H1 (cell line): Measurements from ENCODE around the gene UBAC1. TPM values are rescaled to one million over a fixed set of nuclear protein-coding genes. Genes with fewer than 3 reads are reported as not detected.

Experiments used
- CTCF ChIA-PET: fragments of 300-600 bp; sonication (Branson Sonifier 250); formaldehyde crosslinking; loops from one replicate; lab custom pipeline; 2021; ENCODE audit not compliant: partially characterized antibody; lab: Charles Lee
- POLR2A ChIA-PET: fragments of 300-600 bp; sonication (Branson Sonifier 250); formaldehyde crosslinking; loops from one replicate; lab custom pipeline; 2021; ENCODE audit warnings: inconsistent platforms; ENCODE audit not compliant: partially characterized antibody; lab: Charles Lee
- DNase-seq, 2 experiments: peaks; one replicate each; pipeline versions ENCODE4 v3.0.0 to v3.0.0-alpha.2; 2010 to 2022; ENCODE audit warnings: low spot score in 2 of 2, low read depth in 1 of 2, mixed read lengths in 1 of 2
- FAIRE-seq: peaks from 2 replicates; lab custom pipeline; 2011; peaks lifted over from hg19 to GRCh38; lab: Jason Lieb, UNC
- H2AFZ ChIP-seq: 2 replicates; pipeline ENCODE4 v1.8.1; 2012; ENCODE audit warnings: low read length, inconsistent platforms
- H2AK5ac ChIP-seq: 2 replicates; pipeline ENCODE4 v1.6.1; 2013; ENCODE audit warnings: low read depth, low read length
- H2BK120ac ChIP-seq: replicated peaks from 2 replicates; pipeline ENCODE3; 2013; ENCODE audit warnings: low read depth, low read length, inconsistent platforms
- H2BK12ac ChIP-seq: 2 replicates; pipeline ENCODE4 v1.6.1; 2013; ENCODE audit warnings: low read depth, low read length
- H2BK15ac ChIP-seq: 2 replicates; pipeline ENCODE4 v1.6.1; 2013; ENCODE audit warnings: low read length
- H2BK20ac ChIP-seq: 2 replicates; pipeline ENCODE4 v1.6.1; 2013; ENCODE audit warnings: low read length
- H2BK5ac ChIP-seq: 2 replicates; pipeline ENCODE4 v1.6.1; 2013; ENCODE audit warnings: low read depth, low read length
- H3K14ac ChIP-seq: 2 replicates; pipeline ENCODE4 v1.6.1; 2013; ENCODE audit warnings: inconsistent platforms; ENCODE audit not compliant: insufficient read length
- H3K18ac ChIP-seq: 2 replicates; pipeline ENCODE4 v1.6.1; 2013; ENCODE audit warnings: low read length; ENCODE audit errors: extremely low read depth
- H3K23ac ChIP-seq: 2 replicates; pipeline ENCODE4 v1.6.1; 2013; ENCODE audit warnings: inconsistent platforms; ENCODE audit not compliant: insufficient read length
- H3K23me2 ChIP-seq: 2 replicates; pipeline ENCODE4 v1.6.1; 2013; ENCODE audit warnings: low read depth, low read length
- H3K27ac ChIP-seq: 2 replicates; pipeline ENCODE4 v1.6.1; 2011; ENCODE audit warnings: low read depth, low read length, inconsistent platforms
- H3K27me3 ChIP-seq, 4 experiments: replicated peaks in 1 of 4; 1 replicate in 1 of 4; 2 replicates in 3 of 4; pipeline versions ENCODE4 v1.6.1 to v1.8.1; 2011 to 2013; ENCODE audit warnings: low read length in 3 of 4, mild to moderate bottlenecking in 3 of 4, inconsistent platforms in 2 of 4, mixed read lengths in 2 of 4, moderate library complexity in 1 of 4; ENCODE audit not compliant: control insufficient read depth in 3 of 4, insufficient read depth in 3 of 4; ENCODE audit errors: extremely low read depth in 1 of 4
- H3K36me3 ChIP-seq, 4 experiments: 2 replicates each; pipeline versions ENCODE4 v1.6.1 to v1.8.1; 2011 to 2013; ENCODE audit warnings: mild to moderate bottlenecking in 4 of 4, low read length in 3 of 4, moderate library complexity in 2 of 4, control low read depth in 1 of 4, inconsistent platforms in 1 of 4; ENCODE audit not compliant: insufficient read depth in 4 of 4, control insufficient read depth in 2 of 4
- H3K4ac ChIP-seq: replicated peaks from 2 replicates; pipeline ENCODE3; 2013; ENCODE audit warnings: low read length, low read depth, mixed read lengths, inconsistent platforms; ENCODE audit not compliant: insufficient read length
- H3K4me1 ChIP-seq, 4 experiments: replicated peaks in 1 of 4; 1 replicate in 1 of 4; 2 replicates in 3 of 4; pipeline versions ENCODE4 v1.6.1 to v1.8.1; 2011 to 2013; ENCODE audit warnings: low read length in 3 of 4, inconsistent platforms in 2 of 4, mixed read lengths in 1 of 4; ENCODE audit not compliant: insufficient read depth in 4 of 4, control insufficient read depth in 3 of 4
- H3K4me2 ChIP-seq, 2 experiments: 2 replicates each; pipeline versions ENCODE4 v1.6.1 to v1.8.1; 2011 to 2013; ENCODE audit warnings: low read depth in 2 of 2, low read length in 2 of 2, control low read depth in 1 of 2, inconsistent platforms in 1 of 2, mild to moderate bottlenecking in 1 of 2; ENCODE audit not compliant: insufficient read depth in 1 of 2
- H3K4me3 ChIP-seq, 4 experiments: fragments of 200-600, 300-600 bp in 1 of 4; sonication (generic), shearing (Covaris generic), sonication (Bioruptor Twin) in 1 of 4; 2 replicates each; pipeline versions ENCODE4 v1.5.1 to v1.8.1; 2011 to 2016; ENCODE audit warnings: low read length in 4 of 4, low read depth in 3 of 4, control low read depth in 2 of 4, inconsistent platforms in 2 of 4, mild to moderate bottlenecking in 2 of 4, mixed read lengths in 1 of 4, moderate library complexity in 1 of 4; ENCODE audit not compliant: insufficient read depth in 2 of 4; ENCODE audit errors: extremely low read depth in 1 of 4
- H3K56ac ChIP-seq: replicated peaks from 2 replicates; pipeline ENCODE3; 2013; ENCODE audit warnings: low read depth, mild to moderate bottlenecking, mixed read lengths, low read length, inconsistent platforms; ENCODE audit not compliant: insufficient read length
- H3K79me1 ChIP-seq: 2 replicates; pipeline ENCODE4 v1.6.1; 2013; ENCODE audit warnings: low read depth, low read length, control low read depth
- H3K79me2 ChIP-seq, 2 experiments: 2 replicates each; pipeline versions ENCODE4 v1.6.1 to v1.8.1; 2012 to 2013; ENCODE audit warnings: low read length in 2 of 2, mild to moderate bottlenecking in 2 of 2, inconsistent platforms in 1 of 2; ENCODE audit not compliant: insufficient read depth in 2 of 2, control insufficient read depth in 1 of 2
- H3K9ac ChIP-seq, 4 experiments: replicated peaks in 1 of 4; 1 replicate in 1 of 4; 2 replicates in 3 of 4; pipeline versions ENCODE4 v1.6.1 to v1.8.1; 2011 to 2013; ENCODE audit warnings: low read depth in 3 of 4, low read length in 3 of 4, control low read depth in 2 of 4, mild to moderate bottlenecking in 2 of 4, moderate library complexity in 2 of 4, inconsistent platforms in 1 of 4; ENCODE audit errors: extremely low read depth in 1 of 4
- H3K9me3 ChIP-seq, 2 experiments: 2 replicates each; pipeline versions ENCODE4 v1.6.1 to v1.8.1; 2012 to 2013; ENCODE audit warnings: mild to moderate bottlenecking in 2 of 2, moderate library complexity in 2 of 2, control low read depth in 1 of 2, inconsistent platforms in 1 of 2, low read depth in 1 of 2, low read length in 1 of 2, mixed read lengths in 1 of 2; ENCODE audit not compliant: insufficient read depth in 2 of 2
- H4K20me1 ChIP-seq, 2 experiments: replicated peaks in 1 of 2; 2 replicates each; pipeline versions ENCODE3 to v1.8.1; 2011 to 2013; ENCODE audit warnings: inconsistent platforms in 2 of 2, low read length in 2 of 2, mild to moderate bottlenecking in 1 of 2; ENCODE audit not compliant: insufficient read depth in 2 of 2, control insufficient read depth in 1 of 2
- H4K5ac ChIP-seq: 2 replicates; pipeline ENCODE4 v1.6.1; 2013; ENCODE audit warnings: low read length, low read depth, mixed read lengths, inconsistent platforms; ENCODE audit not compliant: insufficient read length
- H4K8ac ChIP-seq: 2 replicates; pipeline ENCODE4 v1.8.0; 2013; ENCODE audit warnings: mild to moderate bottlenecking, moderate library complexity, low read length, inconsistent platforms; ENCODE audit not compliant: insufficient read depth; ENCODE audit errors: extremely low read depth
- H4K91ac ChIP-seq: replicated peaks from 2 replicates; pipeline ENCODE3; 2013; ENCODE audit warnings: low read length, mixed read lengths, inconsistent platforms; ENCODE audit not compliant: insufficient read length
- BACH1 ChIP-seq: IDR thresholded peaks from 2 replicates; pipeline ENCODE4 v1.6.1; 2012; ENCODE audit warnings: low read length, improper control_type of control experiment
- CBX5 ChIP-seq: fragments of 300-800, 300-1000 bp; sonication (generic); IDR thresholded peaks from 2 replicates; pipeline ENCODE4 v1.7.1; 2016; ENCODE audit warnings: antibody characterized with exemption, low read length, low read depth
- CTBP2 ChIP-seq: IDR thresholded peaks from 2 replicates; pipeline ENCODE4 v1.7.0; 2011; ENCODE audit warnings: borderline replicate concordance, mild to moderate bottlenecking, moderate library complexity, mixed read lengths, low read length; ENCODE audit not compliant: insufficient read depth, insufficient read length
- GTF2F1 ChIP-seq: IDR thresholded peaks from 2 replicates; pipeline ENCODE4 v1.6.1; 2012; ENCODE audit warnings: low read depth, low read length, improper control_type of control experiment, borderline replicate concordance
- MAX ChIP-seq: IDR thresholded peaks from 2 replicates; pipeline ENCODE4 v1.6.1; 2012; ENCODE audit warnings: inconsistent platforms
- POU5F1 ChIP-seq: IDR thresholded peaks from 2 replicates; pipeline ENCODE4 v1.6.1; 2011; ENCODE audit warnings: low read depth, mild to moderate bottlenecking, low read length, moderate library complexity
- SIRT6 ChIP-seq: IDR thresholded peaks from one replicate; pipeline ENCODE4 v1.7.1; 2012; ENCODE audit warnings: low read length, inconsistent platforms
- SIX5 ChIP-seq: IDR thresholded peaks from 2 replicates; pipeline ENCODE4 v1.6.1; 2011; ENCODE audit warnings: mild to moderate bottlenecking, low read depth, low read length
- TAF1 ChIP-seq: IDR thresholded peaks from 2 replicates; pipeline ENCODE4 v1.6.1; 2011; ENCODE audit warnings: mild to moderate bottlenecking, low read depth, low read length
- WGBS, 2 experiments: shearing (Covaris generic) in 1 of 2; methylation state at CpG; one replicate each; pipeline versions ENCODE4 v1.1.6 to v1.1.7; 2013 to 2015; ENCODE audit warnings: low lambda C conversion rate in 2 of 2, mixed read lengths in 2 of 2, inconsistent platforms in 1 of 2, low coverage in 1 of 2, missing lambda C conversion rate in 1 of 2; ENCODE audit not compliant: insufficient replicate concordance in 2 of 2, insufficient coverage in 1 of 2, insufficient read length in 1 of 2; ENCODE audit errors: extremely low coverage in 1 of 2, missing lambda C conversion rate in 1 of 2; 5-methylcytosine and 5-hydroxymethylcytosine counted together
- polyA plus RNA-seq, 7 experiments: library from polyadenylated mRNA; depleted of rRNA in 3 of 7; stranded (reverse) in 5 of 7; unstranded in 2 of 7; fragments of >200 nt in 5 of 7; fragments of 200-250 nt in 2 of 7; gene quantifications; 1 replicate in 5 of 7; 2 replicates in 1 of 7; 4 replicates in 1 of 7; pipeline versions ENCODE4 v1.2.1 to v1.2.3, GENCODE V29; 2011 to 2013; ENCODE audit warnings: missing spikeins in 2 of 7, mixed read lengths in 2 of 7
- total RNA-seq: library from RNA; stranded (reverse); fragmentation: NEBNext Ultra II Directional; extraction: Animal tissue kit (Norgen Biotek cat#: 25700); gene quantifications from 2 replicates; pipeline ENCODE4 v1.2.1, GENCODE V29; 2021

Gene UBAC1
- total and polyA plus RNA-seq, 2 of the 8 experiments (the other 6 are each of a cell fraction or from before 2014, with no cell fraction given): 59.3 to 85.2 TPM

- Histone ChIP-seq H2BK5ac (no peak overlapping the region), H3K79me2 (no peaks in the 10 kb centered on the region), H2BK12ac (no peak overlapping the region), H4K20me1 (no peaks in the 10 kb centered on the region), H3K14ac (no peak overlapping the region), H3K4me3 (no peak overlapping the region), H4K8ac (no peak overlapping the region; the same call in 1 of the 2 replicates), H3K9ac (no peak overlapping the region), H3K79me1 (no peaks in the 10 kb centered on the region), H3K36me3 (no peaks in the 10 kb centered on the region), H3K27ac (no peak overlapping the region), H2BK20ac (no peak overlapping the region), H3K18ac (no peak overlapping the region; the same call in 1 of the 2 replicates), H3K4me1 (peaks cover 9 to 27% (median 21%) of the 10 kb centered on the region in 4 experiments), H4K91ac (no peak overlapping the region), H3K23ac (no peak overlapping the region), H3K23me2 (no peaks in the 10 kb centered on the region; the same call in 1 of the 2 replicates), H2BK15ac (no peak overlapping the region), H3K56ac (no peak overlapping the region), H3K27me3 (no peaks in the 10 kb centered on the region), H3K4me2 (no peak overlapping the region), H3K4ac (no peak overlapping the region), H3K9me3 (no peaks in the 10 kb centered on the region), H4K5ac (no peak overlapping the region), H2AFZ (no peak overlapping the region), H2BK120ac (no peak overlapping the region), H2AK5ac (no peak overlapping the region)
- ChIA-PET CTCF (interaction anchor here (0.6 to 3.9 kb wide), 9 partner anchors 14 to 144 kb away, joined by 3 to 16 read pairs (median 4); no protein-coding TSS in a partner anchor), POLR2A (interaction anchor here (0.8 to 1.4 kb wide), 3 partner anchors 10 to 63 kb away, joined by 3 to 5 read pairs (median 3); no protein-coding TSS in a partner anchor)
- 91% methylated on average over 17 of the region's 17 CpGs; no CpG with 5 or more reads in 1 of the 2 experiments for WGBS, 2 experiments
- FAIRE-seq: no peak
- no peak for DNase-seq
- TF ChIP-seq SIX5 (no peak), SIRT6 (no peak), GTF2F1 (no peak), CBX5 (no peak), POU5F1 (no peak), MAX (no peak), BACH1 (no peak), CTBP2 (no peak), TAF1 (no peak)
These were observed 27.3 kb upstream of the UBAC1 start for GRCh38 chr9:135988493-135988892.
